B cell (primary cell): ENCODE data around the gene PPL. TPM values are rescaled to one million over a fixed set of nuclear protein-coding genes. Genes with fewer than 3 reads are reported as not detected.

Experiments
- ATAC-seq: fragments of 200-7000 bp; cut with Tn5 transposase; one replicate; pipeline ENCODE4 v1.10.0; 2021; ENCODE audit warnings: low read depth, mild to moderate bottlenecking, moderate number of reproducible peaks, moderate library complexity
- CTCF ChIA-PET: fragments of 350-600 bp; sonication (Branson Sonifier 250); formaldehyde crosslinking; loops from one replicate; lab custom pipeline; 2021; ENCODE audit warnings: antibody characterized with exemption, inconsistent platforms; lab: Charles Lee
- POLR2A ChIA-PET: fragments of 350-600 bp; sonication (Branson Sonifier 250); formaldehyde crosslinking; loops from one replicate; lab custom pipeline; 2021; ENCODE audit warnings: antibody characterized with exemption; lab: Charles Lee
- DNase-seq: peaks from one replicate; pipeline ENCODE4 v3.0.0; 2013
- H2AFZ ChIP-seq: 2 replicates; pipeline ENCODE4 v1.6.1; 2012; ENCODE audit warnings: mild to moderate bottlenecking, low read depth, low read length; ENCODE audit not compliant: insufficient read depth, poor library complexity, severe bottlenecking
- H3K27ac ChIP-seq, 2 donors: 1 replicate in 1 of 2; 2 replicates in 1 of 2; pipeline ENCODE4 v1.5.1; 2012 to 2013; ENCODE audit warnings: low read length in 2 of 2, mild to moderate bottlenecking in 2 of 2, moderate library complexity in 1 of 2
- H3K27me3 ChIP-seq, 4 experiments: fragments of 200-600 bp in 1 of 4; sonication (generic) in 1 of 4; replicated peaks in 1 of 4; 1 replicate in 2 of 4; 2 replicates in 2 of 4; pipeline versions ENCODE4 v1.6.1 to v1.7.0; 2013 to 2016; ENCODE audit warnings: low read length in 3 of 4, mild to moderate bottlenecking in 2 of 4, mixed read lengths in 1 of 4, moderate library complexity in 1 of 4; ENCODE audit not compliant: insufficient read depth in 4 of 4, control insufficient read depth in 3 of 4; ENCODE audit errors: control extremely low read depth in 1 of 4
- H3K36me3 ChIP-seq, 2 experiments: replicated peaks in 1 of 2; 1 replicate in 1 of 2; 2 replicates in 1 of 2; pipeline versions ENCODE4 v1.6.1 to v1.7.1; 2013; ENCODE audit warnings: low read length in 1 of 2; ENCODE audit not compliant: insufficient read depth in 2 of 2, control insufficient read depth in 1 of 2; ENCODE audit errors: control extremely low read depth in 1 of 2, extremely low read depth in 1 of 2
- H3K4me1 ChIP-seq, 2 donors: fragments of 200-600 bp in 1 of 2; sonication (generic) in 1 of 2; 1 replicate in 1 of 2; 2 replicates in 1 of 2; pipeline versions ENCODE4 v1.5.1 to v1.6.1; 2013 to 2017; ENCODE audit warnings: low read length in 2 of 2; ENCODE audit not compliant: control insufficient read depth in 2 of 2, insufficient read depth in 2 of 2
- H3K4me2 ChIP-seq: replicated peaks from 2 replicates; pipeline ENCODE3; 2012; ENCODE audit warnings: mild to moderate bottlenecking, low read depth, low read length; ENCODE audit not compliant: poor library complexity, severe bottlenecking
- H3K4me3 ChIP-seq, 5 experiments: fragments of 200-600 bp in 1 of 5; sonication (generic) in 1 of 5; 1 replicate in 3 of 5; 2 replicates in 2 of 5; pipeline versions ENCODE4 v1.5.1 to v1.7.0; 2011 to 2016; ENCODE audit warnings: low read length in 4 of 5, mild to moderate bottlenecking in 4 of 5, low read depth in 2 of 5, control low read depth in 1 of 5, moderate library complexity in 1 of 5; ENCODE audit not compliant: insufficient read depth in 1 of 5; ENCODE audit errors: control extremely low read depth in 1 of 5, extremely low read depth in 1 of 5
- H3K79me2 ChIP-seq: fragments of 200-600 bp; sonication (generic); one replicate; pipeline ENCODE4 v1.6.0; 2016; ENCODE audit warnings: low read length; ENCODE audit not compliant: control insufficient read depth, insufficient read depth
- H3K9ac ChIP-seq: fragments of 200-600 bp; sonication (generic); 2 replicates; pipeline ENCODE4 v1.6.1; 2017; ENCODE audit warnings: mild to moderate bottlenecking, low read length, moderate library complexity
- H3K9me3 ChIP-seq, 3 donors: one replicate each; pipeline versions ENCODE4 v1.6.1 to v1.7.1; 2013; ENCODE audit warnings: low read length in 2 of 3; ENCODE audit not compliant: control insufficient read depth in 2 of 3, insufficient read depth in 1 of 3; ENCODE audit errors: control extremely low read depth in 1 of 3
- H4K20me1 ChIP-seq: 2 replicates; pipeline ENCODE4 v1.6.0; 2012; ENCODE audit warnings: mild to moderate bottlenecking, low read length; ENCODE audit not compliant: insufficient read depth, control insufficient read depth, poor library complexity, severe bottlenecking
- H3K27ac Mint-ChIP-seq: one replicate; pipeline ENCODE4 v1.8.0; 2021; ENCODE audit warnings: mixed read lengths
- H3K27me3 Mint-ChIP-seq: one replicate; pipeline ENCODE4 v1.8.0; 2021; ENCODE audit warnings: mixed read lengths
- H3K4me1 Mint-ChIP-seq: one replicate; pipeline ENCODE4 v1.8.0; 2021; ENCODE audit warnings: mixed read lengths
- H3K4me3 Mint-ChIP-seq: one replicate; pipeline ENCODE4 v1.8.0; 2021; ENCODE audit warnings: mixed read lengths
- H3K9me3 Mint-ChIP-seq: one replicate; pipeline ENCODE4 v1.8.0; 2022; ENCODE audit warnings: mixed read lengths; ENCODE audit not compliant: insufficient read depth
- CTCF ChIP-seq: fragments of 200-600 bp; IDR thresholded peaks from one replicate; pipeline ENCODE4 v1.8.0; 2022; ENCODE audit warnings: antibody characterized with exemption, mild to moderate bottlenecking
- EZH2 ChIP-seq: IDR thresholded peaks from 2 replicates; pipeline ENCODE4 v1.6.1; 2012; ENCODE audit warnings: borderline replicate concordance, low read depth, mild to moderate bottlenecking, moderate library complexity, low read length; ENCODE audit not compliant: insufficient read depth, poor library complexity, severe bottlenecking
- WGBS: methylation state at CpG from one replicate; pipeline ENCODE4 v1.1.5; 2013; ENCODE audit warnings: missing lambda C conversion rate; ENCODE audit not compliant: insufficient coverage; 5-methylcytosine and 5-hydroxymethylcytosine counted together
- intact Hi-C: fragments of 100-400 bp; cut with micrococcal nuclease; formaldehyde crosslinking; loops from one replicate; pipeline ENCODE4 v1.10.0; 2022
- polyA plus RNA-seq: library from polyadenylated mRNA; depleted of rRNA; stranded (reverse); fragments of >200 nt; gene quantifications from 2 replicates; pipeline ENCODE4 v1.2.3, GENCODE V29; 2012
- total RNA-seq, 2 donors: library from RNA; stranded (reverse); fragments of 120-200 nt in 1 of 2; gene quantifications; 1 replicate in 1 of 2; 2 replicates in 1 of 2; pipeline versions ENCODE4 v1.2.3 to v1.2.4, GENCODE V29; 2013 to 2022

Gene PPL
- total and polyA plus RNA-seq, 2 donors (not counting 1 experiment from before 2014, with no cell fraction given) = not detected

- CTCF ChIA-PET = no interaction called here
- peaks cover 11 to 15% of the 10 kb centered on the region in 2 donors for H3K4me1 ChIP-seq
- TF ChIP-seq EZH2 (no peak), CTCF (no peak)
- Mint-ChIP-seq H3K9me3 (no peaks in the 10 kb centered on the region), H3K27me3 (peaks cover 28% of the 10 kb centered on the region), H3K27ac (no peak overlapping the region), H3K4me1 (peaks cover 11% of the 10 kb centered on the region), H3K4me3 (no peak overlapping the region)
- H3K4me2 ChIP-seq = no peak overlapping the region
- H3K9me3 ChIP-seq = peaks cover 0 to 3% (median 0%) of the 10 kb centered on the region in 3 donors
- ATAC-seq (no peak), DNase-seq (no peak)
- no peaks in the 10 kb centered on the region for H3K36me3 ChIP-seq
- no peak overlapping the region for H2AFZ ChIP-seq
- intact Hi-C loops = no loop called here
- no peaks in the 10 kb centered on the region for H3K79me2 ChIP-seq
- H3K27ac ChIP-seq = no peak overlapping the region
- no peaks in the 10 kb centered on the region for H4K20me1 ChIP-seq
- POLR2A ChIA-PET = interaction anchor here (0.6 kb wide), 1 partner anchor 21 kb away, joined by 4 read pairs; no protein-coding TSS in a partner anchor
- no peak overlapping the region for H3K9ac ChIP-seq
- H3K4me3 ChIP-seq = no peak overlapping the region
- WGBS = 40% methylated on average over 2 of the region's 7 CpGs
- H3K27me3 ChIP-seq = peaks cover 0 to 23% (median 7%) of the 10 kb centered on the region in 4 experiments
Measured at GRCh38 chr16:4940719-4941118, 3.8 kb upstream of the PPL start.

- Histone ChIP-seq H3K79me2 (no peaks in the 10 kb centered on the region), H3K9me3 (no peaks in the 10 kb centered on the region), H3K36me3 (no peaks in the 10 kb centered on the region), H4K20me1 (no peaks in the 10 kb centered on the region), H3K4me3 (no peak overlapping the region), H2AFZ (no peak overlapping the region), H3K27me3 (peaks cover 0 to 43% (median 10%) of the 10 kb centered on the region in 4 experiments), H3K4me1 (peaks cover 12 to 15% of the 10 kb centered on the region in 2 donors), H3K9ac (no peak overlapping the region), H3K4me2 (no peak overlapping the region), H3K27ac (no peak overlapping the region)
- H3K4me3 Mint-ChIP-seq = no peak overlapping the region
- POLR2A ChIA-PET = no interaction called here
- DNase-seq (no peak), ATAC-seq (no peak)
- TF ChIP-seq CTCF = no peak
- no peak for TF ChIP-seq EZH2
- CTCF ChIA-PET = no interaction called here
- H3K4me1 Mint-ChIP-seq = peaks cover 11% of the 10 kb centered on the region
- WGBS = 97% methylated on average over 5 of the region's 5 CpGs
- no peak overlapping the region for H3K27ac Mint-ChIP-seq
- peaks cover 36% of the 10 kb centered on the region for H3K27me3 Mint-ChIP-seq
- intact Hi-C loops = no loop called here
- H3K9me3 Mint-ChIP-seq = no peaks in the 10 kb centered on the region
Measured at GRCh38 chr16:4938683-4939030, 1.7 kb upstream of the PPL start.
